Small intestine (tissue), 16 donors: ENCODE data around the gene TSACC. TPM values are rescaled to one million over a fixed set of nuclear protein-coding genes. Genes with fewer than 3 reads are reported as not detected.

Experiments
- DNase-seq, 2 donors: peaks; one replicate each; pipeline versions ENCODE4 v3.0.0 to v3.0.0-alpha.2; 2013
- FAIRE-seq: peaks from 2 replicates; lab custom pipeline; 2012; peaks lifted over from hg19 to GRCh38; lab: Jason Lieb, UNC
- H3K27ac ChIP-seq, 3 donors: one replicate each; pipeline ENCODE4 v1.5.1; 2013; ENCODE audit warnings: low read length in 2 of 3, mild to moderate bottlenecking in 2 of 3, control low read depth in 1 of 3, inconsistent platforms in 1 of 3, low read depth in 1 of 3, moderate library complexity in 1 of 3
- H3K27me3 ChIP-seq, 3 donors: one replicate each; pipeline ENCODE4 v1.6.1; 2013; ENCODE audit warnings: low read length in 3 of 3, inconsistent platforms in 1 of 3; ENCODE audit not compliant: control insufficient read depth in 3 of 3, insufficient read depth in 3 of 3
- H3K36me3 ChIP-seq, 3 donors: one replicate each; pipeline ENCODE4 v1.6.1; 2013; ENCODE audit warnings: low read length in 3 of 3, inconsistent platforms in 1 of 3, low read depth in 1 of 3, mild to moderate bottlenecking in 1 of 3, moderate library complexity in 1 of 3; ENCODE audit not compliant: control insufficient read depth in 3 of 3, insufficient read depth in 2 of 3
- H3K4me1 ChIP-seq, 3 donors: one replicate each; pipeline ENCODE4 v1.6.1; 2013; ENCODE audit warnings: low read length in 2 of 3, inconsistent platforms in 1 of 3, low read depth in 1 of 3, mild to moderate bottlenecking in 1 of 3, moderate library complexity in 1 of 3; ENCODE audit not compliant: control insufficient read depth in 3 of 3, insufficient read depth in 2 of 3
- H3K4me3 ChIP-seq, 3 donors: one replicate each; pipeline ENCODE4 v1.5.1; 2013; ENCODE audit warnings: low read length in 3 of 3, control low read depth in 1 of 3, inconsistent platforms in 1 of 3, low read depth in 1 of 3, mild to moderate bottlenecking in 1 of 3, moderate library complexity in 1 of 3
- H3K9me3 ChIP-seq, 2 donors: one replicate each; pipeline ENCODE4 v1.6.1; 2013; ENCODE audit warnings: low read depth in 1 of 2, low read length in 1 of 2; ENCODE audit not compliant: control insufficient read depth in 2 of 2, insufficient read depth in 1 of 2
- WGBS, 3 donors: extraction: QIAGEN DNeasy Blood & Tissue Kit; methylation state at CpG; one replicate each; pipeline ENCODE4 v1.1.7; 2013; 5-methylcytosine and 5-hydroxymethylcytosine counted together
- long read RNA-seq, 10 donors: transcript quantifications; one replicate each; lab custom pipeline, GENCODE V29; 2026
- polyA plus RNA-seq, 4 donors: library from polyadenylated mRNA; stranded (reverse) in 3 of 4; unstranded in 1 of 4; fragments of 200-250 nt in 3 of 4; fragments of 120-200 nt in 1 of 4; gene quantifications; one replicate each; pipeline versions ENCODE4 v1.2.1 to v1.2.3, GENCODE V29; 2013
- donor health status: healthy with polysubstance abuse.
- donor health status: control.
- donor health status: control.
- donor health status: Bipolar disorder and iron deficiency.
- donor health status: healthy.

The TSACC gene
- polyA plus RNA-seq, result 1 to 10 TPM in 2 of 4 donors, under 1 TPM in 1, not detected in 1; 0.73 to 3.1 (median 1.0) TPM
- long read RNA-seq, donor 1, result 0 reads
- long read RNA-seq, donor 2, result 0 reads
- long read RNA-seq, donor 3, result 0 reads
- long read RNA-seq, donor 4, result 0 reads
- long read RNA-seq, donor 5, result 0 reads
- long read RNA-seq, donor 6, result 0 reads
- long read RNA-seq, donor 7, result 0 reads
- long read RNA-seq, donor 8, result 0 reads
- long read RNA-seq, donor 9, result 0 reads
- long read RNA-seq, donor 10, result 0 reads

GRCh38 chr1:156338180-156338976, at the start of gene TSACC, which contains the start of gene CCT3:
Gene TSACC, plus strand, starts transcription at chr1:156338526. Its CDS starts 1,232 bp downstream, at chr1:156339758.
Gene CCT3, minus strand, starts transcription at chr1:156338292. Its CDS starts 108 bp downstream, at chr1:156338184.
- Histone ChIP-seq H3K9me3 (no peaks in the 10 kb centered on the region), H3K27me3 (no peaks in the 10 kb centered on the region), H3K4me3 (peak within 1 kb of the TSS; percentile 69 to 85 (median 78)), H3K4me1 (peaks cover 0 to 6% (median 3%) of the 10 kb centered on the region in 3 donors), H3K36me3 (peaks cover 2 to 12% (median 3%) of the 10 kb centered on the region in 3 donors), H3K27ac (peak within 1 kb of the TSS; percentile 24 to 89 (median 76))
- WGBS, 3 donors, result 0% methylated on average over 46 to 47 of the region's 47 CpGs
- DNase-seq (peak; percentile 100), FAIRE-seq (no peak)

- H3K9me3 ChIP-seq, result no peaks in the 10 kb centered on the region
- no peak overlapping the region for H3K27ac ChIP-seq
- H3K36me3 ChIP-seq, result peaks cover 0 to 50% (median 0%) of the 10 kb centered on the region in 3 donors
- DNase-seq (no peak), FAIRE-seq (no peak)
- H3K4me1 ChIP-seq, result peaks cover 0 to 21% (median 0%) of the 10 kb centered on the region in 3 donors
- H3K27me3 ChIP-seq, result no peaks in the 10 kb centered on the region
- no peak overlapping the region for H3K4me3 ChIP-seq
These were observed 48.5 kb upstream of the TSACC start for GRCh38 chr1:156289857-156290256.

GRCh38 chr1:156291226-156292061, 46.9 kb upstream of the TSACC start:
- H3K27me3 ChIP-seq, result no peaks in the 10 kb centered on the region
- peak overlapping the region in 2 of 3 donors; percentile 26 to 49 for H3K4me3 ChIP-seq
- peak overlapping the region; percentile 33 to 78 (median 75) for H3K27ac ChIP-seq
- FAIRE-seq, result no peak
- peaks cover 0 to 23% (median 0%) of the 10 kb centered on the region in 3 donors for H3K4me1 ChIP-seq
- peaks cover 0 to 35% (median 0%) of the 10 kb centered on the region in 3 donors for H3K36me3 ChIP-seq
- WGBS, 3 donors, result 12 to 26% (median 20%) methylated on average over 37 of the region's 37 CpGs
- H3K9me3 ChIP-seq, result no peaks in the 10 kb centered on the region
- peak; percentile 94 to 96 for DNase-seq

GRCh38 chr1:156293098-156293434, 45.3 kb upstream of the TSACC start:
- no peak for DNase-seq
- 87 to 90% (median 89%) methylated on average over 8 of the region's 8 CpGs for WGBS, 3 donors
- no peaks in the 10 kb centered on the region for H3K9me3 ChIP-seq
- peaks cover 0 to 35% (median 0%) of the 10 kb centered on the region in 3 donors for H3K36me3 ChIP-seq
- H3K4me1 ChIP-seq, result peaks cover 0 to 23% (median 0%) of the 10 kb centered on the region in 3 donors
- no peak overlapping the region for H3K4me3 ChIP-seq
- no peak for FAIRE-seq
- no peak overlapping the region for H3K27ac ChIP-seq
- no peaks in the 10 kb centered on the region for H3K27me3 ChIP-seq

GRCh38 chr1:156293895-156294294, 44.4 kb upstream of the TSACC start:
- peaks cover 0 to 30% (median 0%) of the 10 kb centered on the region in 3 donors for H3K36me3 ChIP-seq
- H3K4me1 ChIP-seq, result peaks cover 0 to 23% (median 0%) of the 10 kb centered on the region in 3 donors
- WGBS, 3 donors, result 89 to 90% (median 90%) methylated on average over 9 of the region's 9 CpGs
- H3K4me3 ChIP-seq, result no peak overlapping the region
- FAIRE-seq, result no peak
- no peak overlapping the region for H3K27ac ChIP-seq
- H3K27me3 ChIP-seq, result no peaks in the 10 kb centered on the region
- H3K9me3 ChIP-seq, result no peaks in the 10 kb centered on the region
- no peak for DNase-seq

GRCh38 chr1:156295391-156295947, 42.9 kb upstream of the TSACC start, which contains the start of gene GLMP:
Gene GLMP, minus strand, starts transcription at chr1:156295679. Its CDS starts 34 bp downstream, at chr1:156295645.
- 0 to 1% (median 0%) methylated on average over 17 of the region's 17 CpGs for WGBS, 3 donors
- peaks cover 0 to 23% (median 0%) of the 10 kb centered on the region in 3 donors for H3K4me1 ChIP-seq
- H3K4me3 ChIP-seq, result peak within 1 kb of the TSS; percentile 53 to 79 (median 72)
- no peak within 1 kb of the TSS for H3K27ac ChIP-seq
- H3K9me3 ChIP-seq, result no peaks in the 10 kb centered on the region
- peaks cover 0 to 30% (median 0%) of the 10 kb centered on the region in 3 donors for H3K36me3 ChIP-seq
- FAIRE-seq, result no peak
- DNase-seq, result peak; percentile 77 to 85
- no peaks in the 10 kb centered on the region for H3K27me3 ChIP-seq

GRCh38 chr1:156298852-156299357, 39.4 kb upstream of the TSACC start, which contains the start of gene VHLL:
Gene VHLL, minus strand, starts transcription at chr1:156299307. Its CDS starts 118 bp downstream, at chr1:156299189.
- Histone ChIP-seq H3K4me1 (peaks cover 0 to 7% (median 0%) of the 10 kb centered on the region in 3 donors), H3K9me3 (no peaks in the 10 kb centered on the region), H3K27ac (no peak within 1 kb of the TSS), H3K4me3 (no peak within 1 kb of the TSS), H3K36me3 (peaks cover 0 to 8% (median 2%) of the 10 kb centered on the region in 3 donors), H3K27me3 (no peaks in the 10 kb centered on the region)
- WGBS, 3 donors, result 90 to 95% (median 94%) methylated on average over 19 of the region's 19 CpGs
- FAIRE-seq (no peak), DNase-seq (no peak)
